GM12878 (cell line): ENCODE results near the gene MAN2A2.

Experiments used
- RAD21 ChIP-seq: IDR thresholded peaks from 2 replicates; pipeline ENCODE4 v1.6.1; 2011; ENCODE audit warnings: mild to moderate bottlenecking, low read depth, low read length, moderate library complexity; ENCODE audit not compliant: insufficient read depth
- TF ChIP-seq, protein P1 (sequence below): fragments of 450-650 bp; IDR thresholded peaks from 2 replicates; pipeline ENCODE4 v1.6.1; 2017; ENCODE audit warnings: mild to moderate bottlenecking, moderate library complexity

DNA sequence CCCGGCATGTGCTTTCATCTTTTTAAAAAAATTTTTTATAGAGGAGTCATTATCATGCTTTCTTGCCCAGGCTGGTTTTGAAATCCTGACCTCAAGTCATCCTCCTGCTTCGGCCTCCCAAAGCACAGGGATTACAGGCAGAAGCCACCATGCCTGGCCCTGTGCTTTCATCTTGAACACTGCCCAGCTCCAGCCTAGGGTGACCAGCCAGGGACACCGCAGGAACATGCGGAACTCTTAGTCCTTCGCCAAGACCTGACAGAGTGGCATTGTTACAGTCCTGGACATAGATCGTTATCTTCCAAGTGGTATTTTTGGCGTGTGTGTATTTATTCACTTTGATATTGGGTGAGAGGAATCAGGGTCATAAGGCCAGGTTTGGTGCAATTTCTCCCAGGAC is 42.7 kb upstream of the MAN2A2 start:
- no peak for TF ChIP-seq RAD21
- TF ChIP-seq, protein P1, sequence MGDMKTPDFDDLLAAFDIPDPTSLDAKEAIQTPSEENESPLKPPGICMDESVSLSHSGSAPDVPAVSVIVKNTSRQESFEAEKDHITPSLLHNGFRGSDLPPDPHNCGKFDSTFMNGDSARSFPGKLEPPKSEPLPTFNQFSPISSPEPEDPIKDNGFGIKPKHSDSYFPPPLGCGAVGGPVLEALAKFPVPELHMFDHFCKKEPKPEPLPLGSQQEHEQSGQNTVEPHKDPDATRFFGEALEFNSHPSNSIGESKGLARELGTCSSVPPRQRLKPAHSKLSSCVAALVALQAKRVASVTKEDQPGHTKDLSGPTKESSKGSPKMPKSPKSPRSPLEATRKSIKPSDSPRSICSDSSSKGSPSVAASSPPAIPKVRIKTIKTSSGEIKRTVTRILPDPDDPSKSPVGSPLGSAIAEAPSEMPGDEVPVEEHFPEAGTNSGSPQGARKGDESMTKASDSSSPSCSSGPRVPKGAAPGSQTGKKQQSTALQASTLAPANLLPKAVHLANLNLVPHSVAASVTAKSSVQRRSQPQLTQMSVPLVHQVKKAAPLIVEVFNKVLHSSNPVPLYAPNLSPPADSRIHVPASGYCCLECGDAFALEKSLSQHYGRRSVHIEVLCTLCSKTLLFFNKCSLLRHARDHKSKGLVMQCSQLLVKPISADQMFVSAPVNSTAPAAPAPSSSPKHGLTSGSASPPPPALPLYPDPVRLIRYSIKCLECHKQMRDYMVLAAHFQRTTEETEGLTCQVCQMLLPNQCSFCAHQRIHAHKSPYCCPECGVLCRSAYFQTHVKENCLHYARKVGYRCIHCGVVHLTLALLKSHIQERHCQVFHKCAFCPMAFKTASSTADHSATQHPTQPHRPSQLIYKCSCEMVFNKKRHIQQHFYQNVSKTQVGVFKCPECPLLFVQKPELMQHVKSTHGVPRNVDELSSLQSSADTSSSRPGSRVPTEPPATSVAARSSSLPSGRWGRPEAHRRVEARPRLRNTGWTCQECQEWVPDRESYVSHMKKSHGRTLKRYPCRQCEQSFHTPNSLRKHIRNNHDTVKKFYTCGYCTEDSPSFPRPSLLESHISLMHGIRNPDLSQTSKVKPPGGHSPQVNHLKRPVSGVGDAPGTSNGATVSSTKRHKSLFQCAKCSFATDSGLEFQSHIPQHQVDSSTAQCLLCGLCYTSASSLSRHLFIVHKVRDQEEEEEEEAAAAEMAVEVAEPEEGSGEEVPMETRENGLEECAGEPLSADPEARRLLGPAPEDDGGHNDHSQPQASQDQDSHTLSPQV, result no peak
